Heart left ventricle (tissue), 16 donors: ENCODE measurements around the gene LY9. TPM values are rescaled to one million over a fixed set of nuclear protein-coding genes. Genes with fewer than 3 reads are reported as not detected.

Experiments used
- ATAC-seq, 4 donors: fragments of 200-7000 bp; cut with Tn5 transposase; one replicate each; pipeline ENCODE4 v1.9.1; 2020 to 2022; ENCODE audit warnings: moderate library complexity in 4 of 4, mild to moderate bottlenecking in 3 of 4, moderate number of reproducible peaks in 1 of 4
- DNase-seq, 5 donors: peaks; one replicate each; pipeline ENCODE4 v3.0.0-alpha.2; 2020
- H3K27ac ChIP-seq, 12 donors: fragments of 200-600 bp; sonication (generic) in 4 of 12; one replicate each; pipeline versions ENCODE4 v1.5.0 to v1.8.0; 2016 to 2022; ENCODE audit warnings: mild to moderate bottlenecking in 2 of 12
- H3K27me3 ChIP-seq, 9 donors: fragments of 200-600 bp; sonication (generic) in 2 of 9; one replicate each; pipeline versions ENCODE4 v1.5.1 to v1.8.0; 2016 to 2022; ENCODE audit warnings: mild to moderate bottlenecking in 3 of 9
- H3K36me3 ChIP-seq, 9 donors: fragments of 200-600 bp; sonication (generic) in 2 of 9; one replicate each; pipeline versions ENCODE4 v1.5.0 to v1.8.0; 2018 to 2022; ENCODE audit warnings: mild to moderate bottlenecking in 2 of 9
- H3K4me1 ChIP-seq, 12 donors: fragments of 200-600 bp; sonication (generic) in 4 of 12; one replicate each; pipeline versions ENCODE4 v1.5.0 to v1.8.0; 2016 to 2022; ENCODE audit warnings: mild to moderate bottlenecking in 3 of 12
- H3K4me3 ChIP-seq, 12 donors: fragments of 200-600 bp; sonication (generic) in 4 of 12; one replicate each; pipeline versions ENCODE4 v1.5.0 to v1.8.0; 2017 to 2022; ENCODE audit warnings: mild to moderate bottlenecking in 9 of 12, moderate library complexity in 4 of 12
- H3K9me3 ChIP-seq, 12 donors: fragments of 200-600 bp; sonication (generic) in 4 of 12; one replicate each; pipeline versions ENCODE4 v1.5.0 to v1.8.0; 2016 to 2022; ENCODE audit warnings: mild to moderate bottlenecking in 1 of 12
- POLR2A ChIP-seq, 2 donors: fragments of 450-650 bp; IDR thresholded peaks; one replicate each; pipeline ENCODE4 v1.6.1; 2017; ENCODE audit warnings: antibody characterized with exemption in 2 of 2, mild to moderate bottlenecking in 2 of 2, moderate library complexity in 2 of 2
- WGBS, 4 donors: extraction: QIAGEN DNeasy Blood & Tissue Kit in 2 of 4; methylation state at CpG; one replicate each; pipeline versions ENCODE4 v1.1.5 to v1.1.7; 2013 to 2018; 5-methylcytosine and 5-hydroxymethylcytosine counted together
- intact Hi-C, 10 donors: fragments of 100-400 bp; cut with DNase I; formaldehyde crosslinking; loops; one replicate each; pipeline versions ENCODE4 v1.11.1 to v1.14.2; 2022
- polyA plus RNA-seq, 2 donors: library from polyadenylated mRNA; stranded (reverse); fragments of 200-250 nt; gene quantifications; one replicate each; pipeline ENCODE4 v1.2.3, GENCODE V29; 2013
- total RNA-seq, 9 donors: library from RNA; depleted of rRNA in 2 of 9; stranded (reverse); fragments of >200 nt in 2 of 9; fragmentation: NEBNext Ultra II Directional in 3 of 9; extraction: Animal tissue kit (Norgen Biotek cat#: 25700) in 3 of 9; gene quantifications; one replicate each; pipeline versions ENCODE4 v1.1.0 to v1.2.4, GENCODE V29; 2016 to 2023
- TF ChIP-seq, protein P1 (sequence below), 12 donors: fragments of 200-600 bp; sonication (generic) in 4 of 12; IDR thresholded peaks; one replicate each; pipeline versions ENCODE4 v1.5.0 to v1.8.0; 2018 to 2022; ENCODE audit warnings: antibody characterized with exemption in 12 of 12, mild to moderate bottlenecking in 5 of 12
- donor health status: ischemic (EF 13 %, LVEDD 7.1; RV severe dilation, severe dysfunction).
- donor health status: healthy with polysubstance abuse.
- donor health status: DM: no; HTN: yes; CAD: no.
- donor health status: DM: no; HTN: no; CAD: no.
- donor health status: ischemic (EF 25% LVEDD 6.9; RV normal size, moderate dysfunction).
- donor health status: ischemic (EF 25% LVEDD 5.7; RV mildly dilated, moderate dysfunction).
- donor health status: healthy.
- donor health status: DM: yes; HTN: yes; CAD: no.
- donor health status: ischemic (EF 35%, LVEDD 5.7; RV mildly dilated, moderate dysfunction).
- donor health status: nonischemic (EF 11% LVEDD 7.7; RV severe dilation, severe dysfunction).
- donor health status: DM: yes; HTN: yes; CAD: no.
- donor health status: PGD.
- donor health status: ischemic (EF 29% LVEDD 5.4; RV normal size, mild dysfunction).
- donor health status: nonischemic (EF 23%, LVEDD 6.1; RV moderate dilation, normal function).

Gene LY9
- total and polyA plus RNA-seq, 11 donors = 0.06 to 2.5 (median 0.33) TPM; not detected in 5

DNA sequence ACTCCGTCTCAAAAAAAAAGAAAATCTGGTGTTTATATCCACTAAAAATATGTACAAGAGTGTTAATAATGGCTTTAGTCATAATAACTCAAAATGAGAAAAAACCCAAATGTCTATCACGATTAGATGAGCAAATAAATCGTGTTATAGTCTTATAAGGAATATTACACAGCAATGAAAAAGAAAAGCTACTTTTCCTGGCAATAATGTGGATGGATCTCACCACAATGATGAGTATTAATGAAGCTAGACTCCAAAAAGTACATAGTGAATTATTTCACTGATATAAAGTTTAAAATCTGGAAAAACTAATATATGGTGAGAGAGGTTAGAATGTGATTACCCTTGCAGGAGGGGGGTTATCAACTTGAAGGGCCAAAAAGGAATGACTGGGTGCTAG, 57.0 kb downstream of the LY9 start:
- no peak for TF ChIP-seq POLR2A (IDR thresholded peaks at IDR 0.05)
- TF ChIP-seq, protein P1, sequence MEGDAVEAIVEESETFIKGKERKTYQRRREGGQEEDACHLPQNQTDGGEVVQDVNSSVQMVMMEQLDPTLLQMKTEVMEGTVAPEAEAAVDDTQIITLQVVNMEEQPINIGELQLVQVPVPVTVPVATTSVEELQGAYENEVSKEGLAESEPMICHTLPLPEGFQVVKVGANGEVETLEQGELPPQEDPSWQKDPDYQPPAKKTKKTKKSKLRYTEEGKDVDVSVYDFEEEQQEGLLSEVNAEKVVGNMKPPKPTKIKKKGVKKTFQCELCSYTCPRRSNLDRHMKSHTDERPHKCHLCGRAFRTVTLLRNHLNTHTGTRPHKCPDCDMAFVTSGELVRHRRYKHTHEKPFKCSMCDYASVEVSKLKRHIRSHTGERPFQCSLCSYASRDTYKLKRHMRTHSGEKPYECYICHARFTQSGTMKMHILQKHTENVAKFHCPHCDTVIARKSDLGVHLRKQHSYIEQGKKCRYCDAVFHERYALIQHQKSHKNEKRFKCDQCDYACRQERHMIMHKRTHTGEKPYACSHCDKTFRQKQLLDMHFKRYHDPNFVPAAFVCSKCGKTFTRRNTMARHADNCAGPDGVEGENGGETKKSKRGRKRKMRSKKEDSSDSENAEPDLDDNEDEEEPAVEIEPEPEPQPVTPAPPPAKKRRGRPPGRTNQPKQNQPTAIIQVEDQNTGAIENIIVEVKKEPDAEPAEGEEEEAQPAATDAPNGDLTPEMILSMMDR (IDR thresholded peaks at IDR 0.05) = no peak
- DNase-seq (no peak), ATAC-seq (no peak)
- peaks cover 0 to 5% (median 0%) of the 10 kb centered on the region in 12 donors for H3K9me3 ChIP-seq
- no peaks in the 10 kb centered on the region for H3K36me3 ChIP-seq
- H3K27ac ChIP-seq = no peak overlapping the region
- H3K4me1 ChIP-seq = peaks cover 0 to 4% (median 0%) of the 10 kb centered on the region in 12 donors
- H3K27me3 ChIP-seq = no peaks in the 10 kb centered on the region
- H3K4me3 ChIP-seq = no peak overlapping the region
- intact Hi-C loops = no loop called here
- 85 to 90% (median 90%) methylated on average over 3 of the region's 3 CpGs for WGBS, 4 donors

DNA sequence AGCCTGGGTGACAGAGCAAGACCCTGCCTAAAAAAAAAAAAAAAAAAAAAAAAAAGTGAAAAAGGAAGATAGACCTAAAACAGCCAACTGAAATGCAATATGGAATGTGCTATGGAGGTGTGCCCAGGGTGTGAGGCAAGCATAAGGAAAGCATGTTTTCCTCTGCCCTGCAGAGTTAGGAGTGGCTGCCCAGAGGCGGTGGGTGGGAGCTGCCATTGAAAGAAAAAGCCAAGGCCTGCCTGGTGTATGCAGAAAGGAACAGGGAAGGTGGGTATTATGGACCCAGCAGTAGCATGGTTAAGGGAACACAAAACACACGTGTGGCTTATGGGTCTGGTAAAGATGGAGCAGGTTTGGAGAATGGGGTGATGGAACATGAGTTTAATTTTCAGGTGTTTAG, 57.8 kb downstream of the LY9 start:
- intact Hi-C loops = no loop called here
- no peaks in the 10 kb centered on the region for H3K36me3 ChIP-seq
- H3K27me3 ChIP-seq = no peaks in the 10 kb centered on the region
- WGBS, 4 donors = 81 to 93% (median 87%) methylated on average over 2 of the region's 2 CpGs
- peaks cover 0 to 5% (median 0%) of the 10 kb centered on the region in 12 donors for H3K9me3 ChIP-seq
- no peak for TF ChIP-seq POLR2A (IDR thresholded peaks at IDR 0.05)
- TF ChIP-seq, protein P1 (IDR thresholded peaks at IDR 0.05) = no peak
- no peak for DNase-seq
- no peak overlapping the region for H3K27ac ChIP-seq
- peaks cover 0 to 11% (median 0%) of the 10 kb centered on the region in 12 donors for H3K4me1 ChIP-seq
- ATAC-seq = no peak
- no peak overlapping the region for H3K4me3 ChIP-seq

GRCh38 chr1:160855181-160855981, 59.4 kb downstream of the LY9 start:
- intact Hi-C loops = no loop called here
- TF ChIP-seq, protein P1 (IDR thresholded peaks at IDR 0.05) = no peak
- TF ChIP-seq POLR2A (IDR thresholded peaks at IDR 0.05) = no peak
- no peaks in the 10 kb centered on the region for H3K27me3 ChIP-seq
- ATAC-seq (no peak), DNase-seq (no peak)
- WGBS, 4 donors = 67 to 76% (median 67%) methylated on average over 9 of the region's 9 CpGs
- H3K9me3 ChIP-seq = peaks cover 0 to 5% (median 0%) of the 10 kb centered on the region in 12 donors
- H3K4me3 ChIP-seq = no peak overlapping the region
- peaks cover 0 to 27% (median 0%) of the 10 kb centered on the region in 12 donors for H3K4me1 ChIP-seq
- H3K27ac ChIP-seq = peak overlapping the region in 1 of 12 donors; percentile 49
- no peaks in the 10 kb centered on the region for H3K36me3 ChIP-seq

DNA sequence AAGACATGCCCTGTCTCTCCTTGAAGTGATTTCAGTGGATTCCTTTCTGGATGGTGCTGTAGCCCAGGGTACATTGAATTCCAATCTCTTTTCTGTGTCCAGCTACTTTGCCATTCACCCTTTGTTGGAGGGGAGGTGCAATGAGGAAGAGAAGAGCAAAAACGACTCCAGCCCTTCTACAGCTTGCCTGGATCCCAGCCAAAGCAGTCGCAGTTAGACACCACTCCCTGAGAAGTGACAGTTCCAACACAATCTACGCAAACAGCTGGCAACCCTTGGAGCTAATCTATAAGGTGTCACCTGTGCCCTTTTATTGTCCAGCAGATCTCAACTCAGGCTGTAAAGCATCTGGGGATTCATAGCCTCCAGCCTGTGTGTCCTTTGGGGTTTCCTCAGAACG, 62.1 kb downstream of the LY9 start:
- no peak for ATAC-seq
- intact Hi-C loops = no loop called here

More for the DNA sequence above, 62.1 kb downstream of the LY9 start:
- H3K4me3 ChIP-seq = no peak overlapping the region
- H3K36me3 ChIP-seq = no peaks in the 10 kb centered on the region
- H3K9me3 ChIP-seq = peaks cover 0 to under 1% (median 0%) of the 10 kb centered on the region in 12 donors
- H3K27ac ChIP-seq = no peak overlapping the region
- peaks cover 0 to 21% (median 0%) of the 10 kb centered on the region in 9 donors for H3K27me3 ChIP-seq
- peaks cover 0 to 54% (median 0%) of the 10 kb centered on the region in 12 donors for H3K4me1 ChIP-seq
- DNase-seq = peak in 2 of 5 donors; percentile 37 to 65
- 24 to 31% (median 30%) methylated on average over 4 of the region's 4 CpGs for WGBS, 4 donors
- TF ChIP-seq, protein P1 (IDR thresholded peaks at IDR 0.05) = no peak
- TF ChIP-seq POLR2A (IDR thresholded peaks at IDR 0.05) = no peak
